Glutamatergic neuron (in vitro differentiated cells): ENCODE results near the gene PTGDR2. TPM values are rescaled to one million over a fixed set of nuclear protein-coding genes. Genes with fewer than 3 reads are reported as not detected.
A peak's percentile ranks its signal among the peaks of the same experiment; 100 is the strongest.

Experiments used
- DNase-seq: peaks from one replicate; pipeline ENCODE4 v3.0.0; 2022
- H3K27ac Mint-ChIP-seq: one replicate; pipeline ENCODE4 v1.8.0; 2020; ENCODE audit warnings: mild to moderate bottlenecking, mixed read lengths, inconsistent platforms; ENCODE audit not compliant: unreplicated experiment
- H3K27me3 Mint-ChIP-seq: one replicate; pipeline ENCODE4 v1.8.0; 2020; ENCODE audit warnings: mild to moderate bottlenecking, moderate library complexity, mixed read lengths, inconsistent platforms; ENCODE audit not compliant: unreplicated experiment
- H3K36me3 Mint-ChIP-seq: one replicate; pipeline ENCODE4 v1.8.0; 2020; ENCODE audit warnings: mild to moderate bottlenecking, mixed read lengths, inconsistent platforms; ENCODE audit not compliant: unreplicated experiment
- H3K4me1 Mint-ChIP-seq: one replicate; pipeline ENCODE4 v1.8.0; 2020; ENCODE audit warnings: mild to moderate bottlenecking, low read depth, mixed read lengths, inconsistent platforms; ENCODE audit not compliant: unreplicated experiment
- H3K4me3 Mint-ChIP-seq: one replicate; pipeline ENCODE4 v1.8.0; 2020; ENCODE audit warnings: mild to moderate bottlenecking, mixed read lengths, inconsistent platforms; ENCODE audit not compliant: unreplicated experiment
- H3K9me3 Mint-ChIP-seq: one replicate; pipeline ENCODE4 v1.8.0; 2020; ENCODE audit warnings: mild to moderate bottlenecking, moderate library complexity, mixed read lengths, inconsistent platforms; ENCODE audit not compliant: unreplicated experiment
- total RNA-seq: library from RNA; stranded (reverse); fragmentation: NEBNext Ultra II Directional; extraction: Animal tissue kit (Norgen Biotek cat#: 25700); gene quantifications from one replicate; pipeline ENCODE4 v1.2.1, GENCODE V29; 2021; ENCODE audit not compliant: unreplicated experiment
- TF ChIP-seq, protein P1 (sequence below): fragments of 200-600 bp; sonication (generic); IDR thresholded peaks from one replicate; pipeline ENCODE4 v1.5.0; 2021; ENCODE audit not compliant: partially characterized antibody, unreplicated experiment

Gene PTGDR2
- total RNA-seq, 1 donor from 2014 or later = 0.32 TPM

DNA sequence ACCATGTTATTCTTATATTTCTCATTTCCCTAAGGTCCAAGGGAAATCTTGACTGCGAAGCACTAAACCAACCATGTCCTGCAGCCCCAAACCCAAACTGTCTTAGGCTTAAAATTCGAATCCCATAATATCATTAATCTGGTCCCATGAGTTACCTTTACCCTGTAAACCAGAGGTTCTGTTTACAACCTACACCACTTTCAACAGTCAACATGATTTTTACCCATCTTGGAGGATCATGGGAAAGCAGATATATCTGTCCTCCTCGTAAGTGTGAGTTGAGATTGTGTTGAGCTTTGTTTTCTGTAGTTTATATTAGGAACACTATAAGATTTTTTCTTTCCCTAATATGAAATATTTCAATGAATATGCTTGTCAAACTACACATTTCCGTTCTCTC is 44.2 kb upstream of the PTGDR2 start:
- H3K9me3 Mint-ChIP-seq = no peaks in the 10 kb centered on the region
- H3K27me3 Mint-ChIP-seq = no peaks in the 10 kb centered on the region
- H3K27ac Mint-ChIP-seq = no peak overlapping the region
- peaks cover 8% of the 10 kb centered on the region for H3K4me1 Mint-ChIP-seq
- no peak for DNase-seq
- TF ChIP-seq, protein P1, sequence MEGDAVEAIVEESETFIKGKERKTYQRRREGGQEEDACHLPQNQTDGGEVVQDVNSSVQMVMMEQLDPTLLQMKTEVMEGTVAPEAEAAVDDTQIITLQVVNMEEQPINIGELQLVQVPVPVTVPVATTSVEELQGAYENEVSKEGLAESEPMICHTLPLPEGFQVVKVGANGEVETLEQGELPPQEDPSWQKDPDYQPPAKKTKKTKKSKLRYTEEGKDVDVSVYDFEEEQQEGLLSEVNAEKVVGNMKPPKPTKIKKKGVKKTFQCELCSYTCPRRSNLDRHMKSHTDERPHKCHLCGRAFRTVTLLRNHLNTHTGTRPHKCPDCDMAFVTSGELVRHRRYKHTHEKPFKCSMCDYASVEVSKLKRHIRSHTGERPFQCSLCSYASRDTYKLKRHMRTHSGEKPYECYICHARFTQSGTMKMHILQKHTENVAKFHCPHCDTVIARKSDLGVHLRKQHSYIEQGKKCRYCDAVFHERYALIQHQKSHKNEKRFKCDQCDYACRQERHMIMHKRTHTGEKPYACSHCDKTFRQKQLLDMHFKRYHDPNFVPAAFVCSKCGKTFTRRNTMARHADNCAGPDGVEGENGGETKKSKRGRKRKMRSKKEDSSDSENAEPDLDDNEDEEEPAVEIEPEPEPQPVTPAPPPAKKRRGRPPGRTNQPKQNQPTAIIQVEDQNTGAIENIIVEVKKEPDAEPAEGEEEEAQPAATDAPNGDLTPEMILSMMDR = no peak
- no peak overlapping the region for H3K4me3 Mint-ChIP-seq
- peaks cover 5% of the 10 kb centered on the region for H3K36me3 Mint-ChIP-seq

GRCh38 chr11:60899046-60899936 is 43.5 kb upstream of the PTGDR2 start:
- DNase-seq = no peak
- Mint-ChIP-seq H3K4me1 (peaks cover 4% of the 10 kb centered on the region), H3K27me3 (no peaks in the 10 kb centered on the region), H3K4me3 (no peak overlapping the region), H3K27ac (peak overlapping the region; percentile 48), H3K9me3 (no peaks in the 10 kb centered on the region), H3K36me3 (peaks cover 5% of the 10 kb centered on the region)
- TF ChIP-seq, protein P1 = peak; percentile 94

GRCh38 chr11:60897496-60897895 is 41.7 kb upstream of the PTGDR2 start:
- Mint-ChIP-seq H3K27ac (no peak overlapping the region), H3K4me3 (no peak overlapping the region), H3K27me3 (no peaks in the 10 kb centered on the region), H3K4me1 (no peaks in the 10 kb centered on the region), H3K9me3 (no peaks in the 10 kb centered on the region), H3K36me3 (peaks cover 5% of the 10 kb centered on the region)
- TF ChIP-seq, protein P1 = no peak
- no peak for DNase-seq

GRCh38 chr11:60895687-60896086 is 39.9 kb upstream of the PTGDR2 start:
- TF ChIP-seq, protein P1 = no peak
- no peak overlapping the region for H3K4me3 Mint-ChIP-seq
- peaks cover 5% of the 10 kb centered on the region for H3K36me3 Mint-ChIP-seq
- H3K27me3 Mint-ChIP-seq = no peaks in the 10 kb centered on the region
- no peak overlapping the region for H3K27ac Mint-ChIP-seq
- peaks cover 10% of the 10 kb centered on the region for H3K4me1 Mint-ChIP-seq
- no peak for DNase-seq
- no peaks in the 10 kb centered on the region for H3K9me3 Mint-ChIP-seq

DNA sequence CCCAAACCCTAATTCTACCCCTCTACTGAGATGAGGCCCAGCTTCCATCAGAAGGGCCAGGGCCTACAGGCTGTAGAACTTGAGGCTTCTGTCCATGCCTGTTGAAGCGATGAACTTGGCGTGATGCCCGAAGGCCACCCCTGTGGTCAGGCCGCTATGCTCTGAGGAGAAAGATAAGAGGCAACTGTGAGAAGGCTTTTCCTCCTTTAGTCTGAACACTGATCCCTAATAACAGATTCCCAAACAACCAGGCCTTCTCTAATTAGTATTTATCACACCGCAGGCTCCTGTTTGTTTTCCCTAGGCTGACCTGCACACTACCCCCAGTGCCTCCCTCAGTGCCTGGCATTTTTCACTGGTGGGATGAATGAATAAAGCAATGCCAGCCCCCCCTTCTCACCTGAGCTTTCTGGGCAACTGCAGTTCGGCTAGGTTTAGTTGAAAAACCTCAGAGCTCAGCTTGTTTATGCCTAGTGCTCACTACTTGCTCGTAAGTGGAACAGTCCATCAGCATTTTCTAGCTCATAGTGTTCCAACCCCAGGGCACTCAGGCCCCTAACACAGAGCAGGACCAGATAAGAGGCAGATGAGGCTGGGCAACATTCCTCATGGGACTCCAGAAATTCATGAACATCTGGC is 35.5 kb upstream of the PTGDR2 start:
- Mint-ChIP-seq H3K9me3 (peaks cover 3% of the 10 kb centered on the region), H3K36me3 (no peaks in the 10 kb centered on the region), H3K4me3 (no peak overlapping the region), H3K27ac (no peak overlapping the region), H3K27me3 (no peaks in the 10 kb centered on the region), H3K4me1 (peaks cover 14% of the 10 kb centered on the region)
- no peak for DNase-seq
- TF ChIP-seq, protein P1 = no peak
